ENCODE results near the gene VPS37B. TPM values are rescaled to one million over a fixed set of nuclear protein-coding genes. Genes with fewer than 3 reads are reported as not detected.
A peak's percentile ranks its signal among the peaks of the same experiment; 100 is the strongest.

The VPS37B gene
- total and polyA plus RNA-seq, 2 donors (not counting 3 experiments of a cell fraction or from before 2014, with no cell fraction given), result 39.5 to 45.9 TPM

DNA sequence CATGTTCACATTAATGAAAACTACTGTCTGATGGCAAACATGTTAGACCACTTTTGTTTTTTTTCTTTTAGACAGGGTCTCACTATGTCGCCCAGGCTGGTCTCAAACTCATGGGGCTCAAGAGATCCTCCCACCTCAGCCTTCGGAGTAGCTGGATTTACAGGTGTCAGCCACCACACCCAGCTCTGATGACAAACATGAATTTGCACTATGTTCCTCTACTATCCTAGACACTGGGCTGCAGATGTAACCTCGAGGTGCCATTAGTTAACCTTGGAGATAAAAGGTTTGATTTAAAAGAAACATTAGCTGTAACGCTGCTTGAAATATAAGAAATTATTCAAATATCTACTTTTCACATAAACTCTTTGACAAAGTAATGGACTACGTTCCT, 8.1 kb downstream of the VPS37B start:
- intact Hi-C loops (cut with micrococcal nuclease) (loop anchor here (1.0 kb wide), 1 partner anchor 16 kb away; no protein-coding TSS in a partner anchor), dilution Hi-C loops (cut with MboI; ENCODE audit: extremely low pct_ligation_motif_present, low sequenced_read_pairs) (no loop called here)
- H3K36me3 ChIP-seq (ENCODE audit: control insufficient read depth in 2 of 2, extremely low read depth in 1 of 2, insufficient read depth in 2 of 2, low read length in 2 of 2), result no peaks in the 10 kb centered on the region
- peak overlapping the region; percentile 87 for H3K27ac ChIP-seq (ENCODE audit: insufficient read depth, low read depth, low read length)
- H4K20me1 ChIP-seq (replicated peaks; ENCODE audit: control insufficient read depth, extremely low read depth, insufficient read depth, low read length), result no peaks in the 10 kb centered on the region
- H3K9ac ChIP-seq (replicated peaks; ENCODE audit: extremely low read depth, insufficient read depth, low read length), result peak overlapping the region; percentile 71
- H3K4me2 ChIP-seq (ENCODE audit: insufficient read depth, low read length), result peak overlapping the region; percentile 21
- peaks cover 86% of the 10 kb centered on the region for H3K79me2 ChIP-seq (ENCODE audit: control insufficient read depth, insufficient read depth, low read length)
- no peaks in the 10 kb centered on the region for H3K9me3 ChIP-seq (replicated peaks; ENCODE audit: control insufficient read depth, insufficient read depth, low read length)
- H3K9me1 ChIP-seq (replicated peaks; ENCODE audit: control insufficient read depth, extremely low read depth, insufficient read depth, low read length), result no peaks in the 10 kb centered on the region
- H3K4me1 ChIP-seq (ENCODE audit: control insufficient read depth, extremely low read depth, insufficient read depth, low read length), result peaks cover 67% of the 10 kb centered on the region
- CTCF ChIA-PET, result interaction anchor here (0.8 to 1.9 kb wide), 9 partner anchors 8 to 79 kb away, joined by 3 to 10 read pairs (median 4); partner anchors contain the start of gene ABCB9
- H3K4me3 ChIP-seq (replicated peaks in 1 of 3; ENCODE audit: insufficient read depth in 1 of 3, low read depth in 1 of 3, low read length in 3 of 3), result peak overlapping the region in 1 of 3 experiments; percentile 24
- TF ChIP-seq, protein P1, sequence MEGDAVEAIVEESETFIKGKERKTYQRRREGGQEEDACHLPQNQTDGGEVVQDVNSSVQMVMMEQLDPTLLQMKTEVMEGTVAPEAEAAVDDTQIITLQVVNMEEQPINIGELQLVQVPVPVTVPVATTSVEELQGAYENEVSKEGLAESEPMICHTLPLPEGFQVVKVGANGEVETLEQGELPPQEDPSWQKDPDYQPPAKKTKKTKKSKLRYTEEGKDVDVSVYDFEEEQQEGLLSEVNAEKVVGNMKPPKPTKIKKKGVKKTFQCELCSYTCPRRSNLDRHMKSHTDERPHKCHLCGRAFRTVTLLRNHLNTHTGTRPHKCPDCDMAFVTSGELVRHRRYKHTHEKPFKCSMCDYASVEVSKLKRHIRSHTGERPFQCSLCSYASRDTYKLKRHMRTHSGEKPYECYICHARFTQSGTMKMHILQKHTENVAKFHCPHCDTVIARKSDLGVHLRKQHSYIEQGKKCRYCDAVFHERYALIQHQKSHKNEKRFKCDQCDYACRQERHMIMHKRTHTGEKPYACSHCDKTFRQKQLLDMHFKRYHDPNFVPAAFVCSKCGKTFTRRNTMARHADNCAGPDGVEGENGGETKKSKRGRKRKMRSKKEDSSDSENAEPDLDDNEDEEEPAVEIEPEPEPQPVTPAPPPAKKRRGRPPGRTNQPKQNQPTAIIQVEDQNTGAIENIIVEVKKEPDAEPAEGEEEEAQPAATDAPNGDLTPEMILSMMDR (IDR thresholded peaks at IDR 0.05; ENCODE audit: extremely low read depth in 1 of 2, insufficient read depth in 1 of 2, low read depth in 1 of 2, low read length in 2 of 2), result no peak
- TF ChIP-seq, protein P2, sequence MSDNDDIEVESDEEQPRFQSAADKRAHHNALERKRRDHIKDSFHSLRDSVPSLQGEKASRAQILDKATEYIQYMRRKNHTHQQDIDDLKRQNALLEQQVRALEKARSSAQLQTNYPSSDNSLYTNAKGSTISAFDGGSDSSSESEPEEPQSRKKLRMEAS (IDR thresholded peaks at IDR 0.05; ENCODE audit: insufficient read depth, insufficient read length), result no peak
- TF ChIP-seq POLR2AphosphoS5 (IDR thresholded peaks at IDR 0.05; ENCODE audit: insufficient read depth, low read depth, low read length) (no peak), FOS (IDR thresholded peaks at IDR 0.05; ENCODE audit: borderline replicate concordance, insufficient read depth, low read length) (no peak), POLR2A (IDR thresholded peaks at IDR 0.05; ENCODE audit: low read depth, low read length) (no peak), EZH2 (IDR thresholded peaks at IDR 0.05; ENCODE audit: borderline replicate concordance, low read depth, low read length, severe bottlenecking) (no peak)
- FAIRE-seq (no peak), DNase-seq (ENCODE audit: low read depth, low spot score) (no peak)
- no TSS peak for BruUV-seq (replicated peaks)
- H2AFZ ChIP-seq (ENCODE audit: low read depth, low read length), result no peak overlapping the region
- POLR2A ChIA-PET, result interaction anchor here (0.5 to 1.3 kb wide), 2 partner anchors 43 to 86 kb away, joined by 3 to 4 read pairs; no protein-coding TSS in a partner anchor
- H3K27me3 ChIP-seq (ENCODE audit: control insufficient read depth in 2 of 2, insufficient read depth in 2 of 2, low read length in 2 of 2), result no peaks in the 10 kb centered on the region
